ENCODE results near the gene MIS12. TPM values are rescaled to one million over a fixed set of nuclear protein-coding genes. Genes with fewer than 3 reads are reported as not detected.
A peak's percentile ranks its signal among the peaks of the same experiment; 100 is the strongest.

MIS12 gene, protein sequence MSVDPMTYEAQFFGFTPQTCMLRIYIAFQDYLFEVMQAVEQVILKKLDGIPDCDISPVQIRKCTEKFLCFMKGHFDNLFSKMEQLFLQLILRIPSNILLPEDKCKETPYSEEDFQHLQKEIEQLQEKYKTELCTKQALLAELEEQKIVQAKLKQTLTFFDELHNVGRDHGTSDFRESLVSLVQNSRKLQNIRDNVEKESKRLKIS
- total RNA-seq (2016; rRNA removed; fragmentation: Illumina TruSeq; extraction: Trizol) (28.0 and 28.3 TPM in 2 replicates), polyA plus RNA-seq (2011; rRNA removed) (13.4 and 16.2 TPM in 2 replicates), polyA minus RNA-seq (2011; rRNA and poly(A)+ RNA removed; ENCODE audit: low replicate concordance) (10.3 and 37.9 TPM in 2 replicates), Bru-seq, nascent RNA (percentile 90 among the genes with signal in this experiment), BruChase-seq, experiment 1, labeled RNA remaining after a 6-hour chase (percentile 89 among the genes with signal in this experiment), BruChase-seq, experiment 2, labeled RNA remaining after a 2-hour chase (percentile 95 among the genes with signal in this experiment)
- 7.9 and 8.3 TPM in 2 replicates for total RNA-seq (2016; cell fraction: cytosol; rRNA removed; fragmentation: Illumina TruSeq; extraction: Trizol; ENCODE audit: low read depth)
- total RNA-seq (2016; cell fraction: insoluble cytoplasmic fraction; rRNA removed; fragmentation: Illumina TruSeq; extraction: Trizol) = 28.6 and 31.1 TPM in 2 replicates
- 24.4 and 27.4 TPM in 2 replicates for total RNA-seq (2016; cell fraction: membrane; rRNA removed; fragmentation: Illumina TruSeq; extraction: Trizol)
- 27.4 and 28.9 TPM in 2 replicates for total RNA-seq (2016; cell fraction: nucleus; rRNA removed; fragmentation: Illumina TruSeq; extraction: Trizol)
- 3.8 and 6.1 TPM in 2 replicates for polyA plus RNA-seq (2011; cell fraction: cytosol; rRNA removed)
- 21.4 and 24.6 TPM in 2 replicates for polyA plus RNA-seq (2011; cell fraction: nucleus; rRNA removed)
- polyA plus RNA-seq (2012) = 12.6 and 13.8 TPM in 2 replicates
- polyA plus RNA-seq (2016; cell fraction: cytosol; fragmentation: Illumina TruSeq; extraction: Trizol; ENCODE audit: low read depth) = 4.5 and 6.2 TPM in 2 replicates
- 23.5 and 29.2 TPM in 2 replicates for polyA plus RNA-seq (2016; cell fraction: insoluble cytoplasmic fraction; fragmentation: Illumina TruSeq; extraction: Trizol; ENCODE audit: low read depth)
- polyA plus RNA-seq (2016; cell fraction: membrane; fragmentation: Illumina TruSeq; extraction: Trizol; ENCODE audit: low read depth) = 13.9 and 15.0 TPM in 2 replicates
- polyA plus RNA-seq (2016; cell fraction: nucleus; fragmentation: Illumina TruSeq; extraction: Trizol; ENCODE audit: insufficient read depth, low read depth) = 57.5 and 58.5 TPM in 2 replicates
- polyA minus RNA-seq (2011; cell fraction: cytosol; rRNA and poly(A)+ RNA removed) = 5.1 and 7.9 TPM in 2 replicates
- 8.7 and 9.5 TPM in 2 replicates for polyA minus RNA-seq (2011; cell fraction: nucleus; rRNA and poly(A)+ RNA removed)
- long read RNA-seq, experiment 1, transcript MIS12-206 (3 exons, 2,691 nt) = major isoform, 7 of 10 reads
- long read RNA-seq, experiment 1, partial matches to known transcripts = 0 of 10 reads
- long read RNA-seq, experiment 1, other reads (novel, unspliced or antisense) = 0 of 10 reads
- long read RNA-seq, experiment 2, transcript MIS12-202 (2 exons, 2,204 nt) = major isoform, 7 of 46 reads
- long read RNA-seq, experiment 2, partial matches to known transcripts = 3 of 46 reads
- long read RNA-seq, experiment 2, other reads (novel, unspliced or antisense) = 32 of 46 reads

DNA sequence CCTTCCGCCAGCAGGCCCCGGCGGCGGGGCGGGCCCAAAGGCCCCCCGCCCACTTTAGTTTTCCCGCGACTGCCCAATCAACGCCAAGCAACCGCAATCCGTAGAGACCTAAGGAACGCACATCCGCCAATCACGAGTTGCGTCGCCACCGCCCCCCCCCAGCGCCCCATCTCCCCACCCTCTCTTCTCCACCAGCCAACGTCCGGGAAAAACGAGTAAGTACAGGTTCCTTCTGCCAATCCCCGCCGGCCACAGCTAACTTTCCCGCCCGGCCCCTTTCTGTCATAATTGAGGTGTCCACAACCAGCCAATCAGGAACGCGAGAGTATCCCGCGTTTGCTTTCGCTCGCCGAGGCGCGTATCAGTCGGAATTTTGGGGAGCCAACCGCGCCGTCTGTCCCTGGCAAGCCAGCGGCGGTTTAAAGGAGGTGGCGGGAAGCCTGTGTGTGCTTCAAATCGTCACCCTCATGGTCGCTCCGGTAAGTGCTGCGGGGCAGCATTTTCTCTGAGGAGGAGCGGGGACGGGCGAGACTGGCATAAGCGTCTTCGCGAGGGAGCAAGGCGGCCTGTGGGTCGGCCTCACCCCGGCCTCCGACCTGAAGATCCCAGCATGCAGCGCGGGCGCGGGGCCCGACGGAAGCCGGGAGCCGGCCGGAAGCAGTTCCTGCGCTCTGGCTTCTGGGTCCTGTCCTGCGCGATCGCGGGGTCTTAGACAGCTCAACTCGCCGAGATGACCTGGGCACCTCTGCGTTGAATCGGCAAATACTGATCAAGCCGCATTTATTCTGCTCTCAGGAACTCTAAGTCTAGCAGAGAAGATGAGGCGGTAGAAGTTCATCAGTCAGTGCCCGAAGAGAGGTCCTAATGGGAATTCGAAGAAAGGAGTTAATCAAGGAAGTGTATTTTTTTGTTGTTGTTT is at the start of gene MIS12:
TSS of gene MIS12 (plus strand) at position 361 of the 919 bp plus-strand sequence. CDS start 2,297 bp downstream, outside the sequence.
- Histone ChIP-seq H3K79me2 (ENCODE audit: insufficient read depth, low read length) (peaks cover 57% of the 10 kb centered on the region), H4K20me1 (ENCODE audit: insufficient read depth, low read length) (no peaks in the 10 kb centered on the region), H3K4me1 (ENCODE audit: insufficient read depth, low read length) (peaks cover 30% of the 10 kb centered on the region), H3K9ac (ENCODE audit: insufficient read depth, low read depth, low read length) (peak within 1 kb of the TSS; percentile 96), H3K9me3 (ENCODE audit: low read length) (no peaks in the 10 kb centered on the region), H3K4me2 (ENCODE audit: low read depth, low read length) (peak within 1 kb of the TSS; percentile 91), H3K36me3 (replicated peaks in 1 of 2; ENCODE audit: control insufficient read depth in 1 of 2, insufficient read depth in 2 of 2, low read length in 2 of 2) (peaks cover 9 to 46% of the 10 kb centered on the region in 2 experiments), H2AFZ (ENCODE audit: low read length) (no peak within 1 kb of the TSS), H3K27ac (ENCODE audit: extremely low read length, insufficient read depth, low read length) (peak within 1 kb of the TSS; percentile 100), H3K27me3 (ENCODE audit: control insufficient read depth in 1 of 2, insufficient read depth in 2 of 2, low read length in 2 of 2) (peaks cover 0 to 3% of the 10 kb centered on the region in 2 experiments; a peak in 1 of 5 replicates), H3K4me3 (replicated peaks in 1 of 3; ENCODE audit: insufficient read depth in 1 of 3, low read depth in 2 of 3, low read length in 3 of 3) (peak within 1 kb of the TSS; percentile 90 to 97 (median 95))
- peak; percentile 96 for ATAC-seq
- DNase-seq (ENCODE audit: low spot score) = peak; percentile 98
- in situ Hi-C loops (cut with HindIII; ENCODE audit: extremely low pct_ligation_motif_present, low pct_unique_long_range_greater_than_20kb) (no loop called here), intact Hi-C loops (cut with micrococcal nuclease; ENCODE audit: unreplicated experiment) (no loop called here)
- peak; percentile 72 for FAIRE-seq
- CTCF ChIA-PET (ENCODE audit: low intra/inter-chr PET ratio, low total read pairs) = no interaction called here
- WGBS (ENCODE audit: low lambda C conversion rate) = under 1% methylated on average over 52 of the region's 77 CpGs
- POLR2A ChIA-PET = interaction anchor here (0.5 to 2.8 kb wide), 19 partner anchors 8 to 1526 kb away, joined by 3 to 51 read pairs (median 5); partner anchors contain the start of genes DHX33, NUP88, RPAIN and SLC13A5
- BruUV-seq (replicated peaks) = TSS peak; percentile 65
- TF ChIP-seq, protein P1, sequence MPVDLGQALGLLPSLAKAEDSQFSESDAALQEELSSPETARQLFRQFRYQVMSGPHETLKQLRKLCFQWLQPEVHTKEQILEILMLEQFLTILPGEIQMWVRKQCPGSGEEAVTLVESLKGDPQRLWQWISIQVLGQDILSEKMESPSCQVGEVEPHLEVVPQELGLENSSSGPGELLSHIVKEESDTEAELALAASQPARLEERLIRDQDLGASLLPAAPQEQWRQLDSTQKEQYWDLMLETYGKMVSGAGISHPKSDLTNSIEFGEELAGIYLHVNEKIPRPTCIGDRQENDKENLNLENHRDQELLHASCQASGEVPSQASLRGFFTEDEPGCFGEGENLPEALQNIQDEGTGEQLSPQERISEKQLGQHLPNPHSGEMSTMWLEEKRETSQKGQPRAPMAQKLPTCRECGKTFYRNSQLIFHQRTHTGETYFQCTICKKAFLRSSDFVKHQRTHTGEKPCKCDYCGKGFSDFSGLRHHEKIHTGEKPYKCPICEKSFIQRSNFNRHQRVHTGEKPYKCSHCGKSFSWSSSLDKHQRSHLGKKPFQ (CRISPR knock-in tag; IDR thresholded peaks at IDR 0.05; ENCODE audit: insufficient replicate concordance) = peak; percentile 49
- TF ChIP-seq PLRG1 (conservative IDR thresholded peaks at IDR 0.05) (no peak), ZBTB42 (CRISPR knock-in tag; IDR thresholded peaks at IDR 0.05) (no peak), MBNL3 (CRISPR knock-in tag; conservative IDR thresholded peaks at IDR 0.05) (no peak), ZNF282 (IDR thresholded peaks at IDR 0.05; ENCODE audit: partially characterized antibody) (no peak)
- TF ChIP-seq, protein P2, sequence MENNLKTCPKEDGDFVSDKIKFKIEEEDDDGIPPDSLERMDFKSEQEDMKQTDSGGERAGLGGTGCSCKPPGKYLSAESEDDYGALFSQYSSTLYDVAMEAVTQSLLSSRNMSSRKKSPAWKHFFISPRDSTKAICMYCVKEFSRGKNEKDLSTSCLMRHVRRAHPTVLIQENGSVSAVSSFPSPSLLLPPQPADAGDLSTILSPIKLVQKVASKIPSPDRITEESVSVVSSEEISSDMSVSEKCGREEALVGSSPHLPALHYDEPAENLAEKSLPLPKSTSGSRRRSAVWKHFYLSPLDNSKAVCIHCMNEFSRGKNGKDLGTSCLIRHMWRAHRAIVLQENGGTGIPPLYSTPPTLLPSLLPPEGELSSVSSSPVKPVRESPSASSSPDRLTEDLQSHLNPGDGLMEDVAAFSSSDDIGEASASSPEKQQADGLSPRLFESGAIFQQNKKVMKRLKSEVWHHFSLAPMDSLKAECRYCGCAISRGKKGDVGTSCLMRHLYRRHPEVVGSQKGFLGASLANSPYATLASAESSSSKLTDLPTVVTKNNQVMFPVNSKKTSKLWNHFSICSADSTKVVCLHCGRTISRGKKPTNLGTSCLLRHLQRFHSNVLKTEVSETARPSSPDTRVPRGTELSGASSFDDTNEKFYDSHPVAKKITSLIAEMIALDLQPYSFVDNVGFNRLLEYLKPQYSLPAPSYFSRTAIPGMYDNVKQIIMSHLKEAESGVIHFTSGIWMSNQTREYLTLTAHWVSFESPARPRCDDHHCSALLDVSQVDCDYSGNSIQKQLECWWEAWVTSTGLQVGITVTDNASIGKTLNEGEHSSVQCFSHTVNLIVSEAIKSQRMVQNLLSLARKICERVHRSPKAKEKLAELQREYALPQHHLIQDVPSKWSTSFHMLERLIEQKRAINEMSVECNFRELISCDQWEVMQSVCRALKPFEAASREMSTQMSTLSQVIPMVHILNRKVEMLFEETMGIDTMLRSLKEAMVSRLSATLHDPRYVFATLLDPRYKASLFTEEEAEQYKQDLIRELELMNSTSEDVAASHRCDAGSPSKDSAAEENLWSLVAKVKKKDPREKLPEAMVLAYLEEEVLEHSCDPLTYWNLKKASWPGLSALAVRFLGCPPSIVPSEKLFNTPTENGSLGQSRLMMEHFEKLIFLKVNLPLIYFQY (CRISPR knock-in tag; IDR thresholded peaks at IDR 0.05; ENCODE audit: borderline replicate concordance) = peak; percentile 75
- TF ChIP-seq, protein P3, sequence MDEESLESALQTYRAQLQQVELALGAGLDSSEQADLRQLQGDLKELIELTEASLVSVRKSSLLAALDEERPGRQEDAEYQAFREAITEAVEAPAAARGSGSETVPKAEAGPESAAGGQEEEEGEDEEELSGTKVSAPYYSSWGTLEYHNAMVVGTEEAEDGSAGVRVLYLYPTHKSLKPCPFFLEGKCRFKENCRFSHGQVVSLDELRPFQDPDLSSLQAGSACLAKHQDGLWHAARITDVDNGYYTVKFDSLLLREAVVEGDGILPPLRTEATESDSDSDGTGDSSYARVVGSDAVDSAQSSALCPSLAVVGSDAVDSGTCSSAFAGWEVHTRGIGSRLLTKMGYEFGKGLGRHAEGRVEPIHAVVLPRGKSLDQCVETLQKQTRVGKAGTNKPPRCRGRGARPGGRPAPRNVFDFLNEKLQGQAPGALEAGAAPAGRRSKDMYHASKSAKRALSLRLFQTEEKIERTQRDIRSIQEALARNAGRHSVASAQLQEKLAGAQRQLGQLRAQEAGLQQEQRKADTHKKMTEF (CRISPR knock-in tag; IDR thresholded peaks at IDR 0.05) = peak; percentile 93

Measured in HepG2 (cell line).